DOHH2 (cell line): ENCODE data around the gene TIMELESS.

ENCODE experiments used
- H3F3A ChIP-seq: fragments of 200-600 bp; sonication (generic), shearing (Covaris generic); 2 replicates; pipeline ENCODE4 v1.6.0; 2016; ENCODE audit warnings: antibody characterized with exemption, mild to moderate bottlenecking; ENCODE audit not compliant: control insufficient read depth, insufficient read depth
- H3K27ac ChIP-seq: fragments of 200-600 bp; sonication (generic); 2 replicates; pipeline ENCODE4 v1.5.1; 2014; ENCODE audit warnings: low read depth, mild to moderate bottlenecking, low read length, moderate library complexity
- H3K27me3 ChIP-seq: fragments of 200-600 bp; sonication (generic); 2 replicates; pipeline ENCODE4 v1.6.1; 2014; ENCODE audit warnings: mild to moderate bottlenecking, low read length, mixed read lengths; ENCODE audit not compliant: control insufficient read depth
- H3K36me3 ChIP-seq: fragments of 200-600 bp; sonication (generic); 2 replicates; pipeline ENCODE4 v1.6.1; 2014; ENCODE audit warnings: mild to moderate bottlenecking, low read length, moderate library complexity, mixed read lengths; ENCODE audit not compliant: control insufficient read depth
- H3K4me1 ChIP-seq: fragments of 200-600 bp; sonication (generic); 2 replicates; pipeline ENCODE4 v1.6.1; 2014; ENCODE audit warnings: mild to moderate bottlenecking, low read length, mixed read lengths; ENCODE audit not compliant: control insufficient read depth
- H3K4me2 ChIP-seq: fragments of 200-600 bp; sonication (generic); 2 replicates; pipeline ENCODE4 v1.6.0; 2014; ENCODE audit warnings: mild to moderate bottlenecking, low read length, moderate library complexity
- H3K4me3 ChIP-seq: fragments of 200-600 bp; sonication (generic); 2 replicates; pipeline ENCODE4 v1.5.1; 2014; ENCODE audit warnings: mild to moderate bottlenecking, low read length, mixed read lengths
- H3K79me2 ChIP-seq: fragments of 200-600 bp; sonication (generic); 2 replicates; pipeline ENCODE4 v1.6.1; 2014; ENCODE audit warnings: mild to moderate bottlenecking, low read length, mixed read lengths; ENCODE audit not compliant: control insufficient read depth
- H3K9me2 ChIP-seq: fragments of 200-600 bp; sonication (generic); replicated peaks from 2 replicates; pipeline ENCODE4 v1.6.1; 2014; ENCODE audit warnings: mild to moderate bottlenecking, low read length, mixed read lengths; ENCODE audit not compliant: control insufficient read depth
- H3K9me3 ChIP-seq: fragments of 200-600 bp; sonication (generic); 2 replicates; pipeline ENCODE4 v1.6.1; 2014; ENCODE audit warnings: antibody characterized with exemption, low read length, mixed read lengths; ENCODE audit not compliant: control insufficient read depth, insufficient read depth
- H4K20me1 ChIP-seq: fragments of 200-600 bp; sonication (generic); 2 replicates; pipeline ENCODE4 v1.6.0; 2014; ENCODE audit warnings: low read depth, mild to moderate bottlenecking, antibody characterized with exemption, low read length, moderate library complexity; ENCODE audit not compliant: control insufficient read depth, insufficient read depth
- EZH2phosphoT487 ChIP-seq: fragments of 200-600 bp; sonication (generic); IDR thresholded peaks from 2 replicates; pipeline ENCODE4 v1.6.1; 2017; ENCODE audit warnings: borderline replicate concordance, mild to moderate bottlenecking, antibody characterized with exemption, low read length, moderate library complexity, mixed read lengths
- TF ChIP-seq, protein P1 (sequence below): fragments of 200-600 bp; sonication (generic); IDR thresholded peaks from one replicate; pipeline ENCODE4 v1.5.1; 2014; ENCODE audit warnings: antibody characterized with exemption, mild to moderate bottlenecking, low read depth, low read length; ENCODE audit not compliant: poor library complexity, severe bottlenecking

Gene TIMELESS

DNA sequence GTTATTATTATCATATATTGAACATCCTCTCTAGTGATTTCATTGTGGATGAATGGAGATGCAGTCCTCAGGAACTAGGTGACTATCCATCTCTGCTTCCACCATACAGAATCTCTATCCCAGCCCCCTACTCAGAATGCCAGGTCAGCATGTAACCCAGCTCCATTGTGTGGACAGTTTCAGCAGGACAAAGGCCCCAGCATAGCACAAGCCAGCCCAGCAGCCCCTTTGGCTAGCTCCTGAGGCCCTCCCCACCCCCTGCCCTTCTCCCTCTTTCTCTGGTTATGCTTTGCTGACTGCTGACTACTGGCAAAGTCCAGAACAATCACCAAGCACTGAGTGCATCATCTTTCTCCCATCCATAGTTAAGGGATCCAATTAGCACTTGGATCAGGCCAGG is 13.3 kb upstream of the TIMELESS start:
- Histone ChIP-seq H3K9me2 (no peaks in the 10 kb centered on the region), H3K4me3 (no peak overlapping the region), H3K36me3 (no peaks in the 10 kb centered on the region), H3K79me2 (no peaks in the 10 kb centered on the region), H3K27me3 (no peaks in the 10 kb centered on the region), H3K9me3 (no peaks in the 10 kb centered on the region), H3K27ac (no peak overlapping the region), H3F3A (peaks cover 16% of the 10 kb centered on the region), H3K4me2 (no peak overlapping the region), H3K4me1 (peaks cover 35% of the 10 kb centered on the region), H4K20me1 (no peaks in the 10 kb centered on the region)
- TF ChIP-seq, protein P1, sequence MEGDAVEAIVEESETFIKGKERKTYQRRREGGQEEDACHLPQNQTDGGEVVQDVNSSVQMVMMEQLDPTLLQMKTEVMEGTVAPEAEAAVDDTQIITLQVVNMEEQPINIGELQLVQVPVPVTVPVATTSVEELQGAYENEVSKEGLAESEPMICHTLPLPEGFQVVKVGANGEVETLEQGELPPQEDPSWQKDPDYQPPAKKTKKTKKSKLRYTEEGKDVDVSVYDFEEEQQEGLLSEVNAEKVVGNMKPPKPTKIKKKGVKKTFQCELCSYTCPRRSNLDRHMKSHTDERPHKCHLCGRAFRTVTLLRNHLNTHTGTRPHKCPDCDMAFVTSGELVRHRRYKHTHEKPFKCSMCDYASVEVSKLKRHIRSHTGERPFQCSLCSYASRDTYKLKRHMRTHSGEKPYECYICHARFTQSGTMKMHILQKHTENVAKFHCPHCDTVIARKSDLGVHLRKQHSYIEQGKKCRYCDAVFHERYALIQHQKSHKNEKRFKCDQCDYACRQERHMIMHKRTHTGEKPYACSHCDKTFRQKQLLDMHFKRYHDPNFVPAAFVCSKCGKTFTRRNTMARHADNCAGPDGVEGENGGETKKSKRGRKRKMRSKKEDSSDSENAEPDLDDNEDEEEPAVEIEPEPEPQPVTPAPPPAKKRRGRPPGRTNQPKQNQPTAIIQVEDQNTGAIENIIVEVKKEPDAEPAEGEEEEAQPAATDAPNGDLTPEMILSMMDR: no peak

DNA sequence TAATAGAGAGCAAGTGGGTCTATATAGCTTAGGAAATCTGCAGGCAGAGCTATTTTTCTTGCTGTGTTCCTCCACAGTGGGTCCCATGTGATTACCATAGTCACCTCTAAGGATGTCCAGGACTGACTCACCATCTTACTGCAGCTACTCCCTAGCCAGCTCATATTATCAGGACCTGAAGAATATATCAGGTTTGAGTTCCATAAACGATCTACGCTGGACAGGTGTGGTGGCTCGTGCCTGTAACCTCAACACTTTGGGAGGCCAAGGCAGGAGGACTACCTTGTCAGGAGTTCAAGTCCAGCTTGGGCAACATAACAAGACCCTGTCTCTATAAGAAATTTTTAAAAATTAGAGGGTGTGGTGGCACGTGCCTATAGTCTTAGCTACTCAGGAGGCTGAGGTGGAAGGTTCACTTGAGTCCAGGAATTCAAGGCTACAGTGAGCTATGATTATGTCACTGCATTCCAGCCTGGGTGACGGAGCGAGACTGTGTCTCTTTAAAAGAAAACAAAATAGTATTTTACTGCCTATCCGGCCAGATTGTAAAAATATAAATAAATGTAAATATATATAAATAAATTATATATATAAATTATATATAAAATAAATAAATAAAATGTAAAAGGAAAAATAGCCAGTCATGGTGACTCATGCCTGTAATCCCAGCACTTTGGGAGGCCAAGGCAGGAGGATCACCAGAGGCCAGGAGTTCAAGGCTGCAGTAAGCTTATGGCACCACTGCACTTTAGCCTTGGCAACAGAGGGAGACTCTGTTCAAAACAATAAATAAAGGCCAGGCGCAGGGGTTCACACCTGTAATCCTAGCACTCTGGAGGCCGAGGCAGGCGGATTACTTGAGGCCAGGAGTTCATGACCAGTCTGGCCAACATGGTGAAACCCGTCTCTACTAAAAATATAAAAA is 12.3 kb upstream of the TIMELESS start:
- Histone ChIP-seq H3K27me3 (no peaks in the 10 kb centered on the region), H3K4me1 (peaks cover 32% of the 10 kb centered on the region), H4K20me1 (no peaks in the 10 kb centered on the region), H3K9me3 (no peaks in the 10 kb centered on the region), H3K79me2 (no peaks in the 10 kb centered on the region), H3K4me2 (no peak overlapping the region), H3K27ac (no peak overlapping the region), H3K4me3 (no peak overlapping the region), H3K36me3 (no peaks in the 10 kb centered on the region), H3K9me2 (no peaks in the 10 kb centered on the region), H3F3A (peaks cover 16% of the 10 kb centered on the region)
- TF ChIP-seq EZH2phosphoT487: no peak
- TF ChIP-seq, protein P1: no peak

DNA sequence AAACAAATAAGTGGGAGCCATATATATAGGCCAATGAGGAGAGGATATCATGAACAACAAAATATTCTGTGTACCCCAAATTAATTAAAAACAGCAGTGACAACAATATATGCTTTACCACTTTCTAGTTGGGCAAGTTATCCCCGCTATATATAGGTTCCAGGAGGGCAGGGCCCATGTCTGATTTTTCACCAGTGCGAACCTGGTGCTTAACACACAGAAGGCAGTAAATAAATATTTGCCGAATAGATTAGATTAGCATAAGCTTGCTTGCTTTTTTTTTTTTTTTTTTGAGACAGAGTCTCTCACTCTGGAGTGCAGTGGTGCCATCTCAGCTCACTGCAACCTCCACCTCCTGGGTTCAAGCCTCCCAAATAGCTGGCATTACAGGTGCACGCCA is 8.6 kb upstream of the TIMELESS start:
- no peaks in the 10 kb centered on the region for H3K9me2 ChIP-seq
- no peaks in the 10 kb centered on the region for H3K79me2 ChIP-seq
- no peaks in the 10 kb centered on the region for H3K27me3 ChIP-seq
- no peak for TF ChIP-seq EZH2phosphoT487
- TF ChIP-seq, protein P1: no peak
- H3K4me1 ChIP-seq: peaks cover 23% of the 10 kb centered on the region
- no peaks in the 10 kb centered on the region for H3K9me3 ChIP-seq
- H3K4me2 ChIP-seq: no peak overlapping the region
- no peaks in the 10 kb centered on the region for H4K20me1 ChIP-seq
- no peak overlapping the region for H3K27ac ChIP-seq
- H3K4me3 ChIP-seq: no peak overlapping the region
- peaks cover 11% of the 10 kb centered on the region for H3F3A ChIP-seq
- no peaks in the 10 kb centered on the region for H3K36me3 ChIP-seq
